Measurements from ENCODE around the gene AOC1.

AOC1 gene

GRCh38 chr7:150858236-150859197, 6.2 kb downstream of the AOC1 start:
- no peak for DNase-seq

GRCh38 chr7:150860291-150860977, 8.1 kb downstream of the AOC1 start:
- no peak for DNase-seq

GRCh38 chr7:150860978-150861295, 8.6 kb downstream of the AOC1 start:
- no peak for DNase-seq

- DNase-seq: no peak
Observed at GRCh38 chr7:150862356-150862755, 10.0 kb downstream of the AOC1 start.

- no peak for DNase-seq
Observed at GRCh38 chr7:150863946-150864345, 11.6 kb downstream of the AOC1 start.

GRCh38 chr7:150866932-150867564, 14.7 kb downstream of the AOC1 start:
- no peak for DNase-seq

- DNase-seq: no peak
Observed at GRCh38 chr7:150867605-150868004, 15.3 kb downstream of the AOC1 start.

GRCh38 chr7:150869467-150869866, 17.1 kb downstream of the AOC1 start:
- no peak for DNase-seq

GRCh38 chr7:150871601-150872000, 19.3 kb downstream of the AOC1 start:
- DNase-seq: no peak

- no peak for DNase-seq
Observed at GRCh38 chr7:150874401-150875198, 22.3 kb downstream of the AOC1 start.

- no peak for DNase-seq
Observed at GRCh38 chr7:150875791-150876190, 23.5 kb downstream of the AOC1 start.

- peak; percentile 58 for DNase-seq
Observed at GRCh38 chr7:150876817-150877526, 24.7 kb downstream of the AOC1 start.

GRCh38 chr7:150877536-150877935, 25.2 kb downstream of the AOC1 start:
- no peak for DNase-seq

- no peak for DNase-seq
Observed at GRCh38 chr7:150879345-150879744, 27.0 kb downstream of the AOC1 start.

- no peak for DNase-seq
Observed at GRCh38 chr7:150881189-150881588, 28.9 kb downstream of the AOC1 start.

GRCh38 chr7:150890853-150891584, 38.7 kb downstream of the AOC1 start:
- no peak for DNase-seq

- DNase-seq: no peak
Observed at GRCh38 chr7:150891740-150892139, 39.4 kb downstream of the AOC1 start.

- DNase-seq: no peak
Observed at GRCh38 chr7:150895809-150896208, 43.5 kb downstream of the AOC1 start.

- DNase-seq: no peak
Observed at GRCh38 chr7:150896562-150897209, 44.4 kb downstream of the AOC1 start.

GRCh38 chr7:150897502-150898474, 45.5 kb downstream of the AOC1 start:
- no peak for DNase-seq
